Middle frontal gyrus (tissue), 1 donor: Measurements from ENCODE around the gene APH1B.
"Not testable (repeated sequence)": the region's sequence is repeated elsewhere in the genome, so short reads cannot be mapped to it uniquely, and the experiment has no call there.

ENCODE experiments used
- DNase-seq: peaks from one replicate; pipeline ENCODE4 v3.0.0-alpha.2; 2015; ENCODE audit warnings: low spot score; ENCODE audit errors: extremely low spot score

Gene APH1B

DNA sequence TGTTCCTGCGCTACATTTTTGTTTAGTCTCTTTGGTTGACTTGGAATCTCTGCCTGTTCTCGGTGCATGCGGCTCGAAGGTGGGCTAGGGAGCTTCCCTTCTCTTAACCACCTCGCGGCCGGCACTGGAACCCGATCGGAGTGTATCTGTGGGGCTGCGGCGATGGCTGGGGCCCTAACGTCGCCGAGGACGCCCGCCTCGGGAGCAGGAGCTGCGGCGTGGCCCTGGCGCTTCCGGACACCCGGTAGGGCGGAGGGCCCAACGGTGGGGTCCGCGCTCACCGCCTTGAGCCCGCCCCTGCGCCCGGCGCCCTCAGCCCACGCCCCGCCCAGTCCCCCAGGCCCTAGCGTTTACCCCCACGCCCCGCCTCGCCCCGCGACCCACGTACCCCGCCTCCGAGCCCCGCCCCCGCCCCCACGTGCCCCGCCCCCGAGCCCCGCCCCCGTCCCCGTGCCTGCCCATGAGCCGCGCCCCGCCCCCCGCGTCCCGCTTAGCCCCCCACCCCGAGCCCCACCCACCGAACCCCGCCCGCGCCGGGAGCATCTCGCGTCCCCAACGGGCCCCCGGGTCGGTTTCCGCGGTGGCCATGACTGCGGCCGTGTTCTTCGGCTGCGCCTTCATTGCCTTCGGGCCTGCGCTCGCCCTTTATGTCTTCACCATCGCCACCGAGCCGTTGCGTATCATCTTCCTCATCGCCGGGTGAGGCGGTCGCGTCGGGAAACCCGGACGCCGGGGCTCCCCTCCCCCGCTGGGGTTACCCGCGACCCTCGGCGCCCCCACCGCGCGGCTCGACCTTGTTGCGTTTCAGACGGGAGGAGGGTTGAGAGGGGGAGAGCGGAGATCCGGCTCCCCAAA lies at the start of gene APH1B:
TSS of gene APH1B (plus strand) at position 568 of the 855 bp plus-strand sequence. CDS start at position 587, 19 bp downstream.
- DNase-seq, result no peak

- no peak for DNase-seq
Measured at GRCh38 chr15:63227689-63228088, 49.7 kb upstream of the APH1B start.

DNA sequence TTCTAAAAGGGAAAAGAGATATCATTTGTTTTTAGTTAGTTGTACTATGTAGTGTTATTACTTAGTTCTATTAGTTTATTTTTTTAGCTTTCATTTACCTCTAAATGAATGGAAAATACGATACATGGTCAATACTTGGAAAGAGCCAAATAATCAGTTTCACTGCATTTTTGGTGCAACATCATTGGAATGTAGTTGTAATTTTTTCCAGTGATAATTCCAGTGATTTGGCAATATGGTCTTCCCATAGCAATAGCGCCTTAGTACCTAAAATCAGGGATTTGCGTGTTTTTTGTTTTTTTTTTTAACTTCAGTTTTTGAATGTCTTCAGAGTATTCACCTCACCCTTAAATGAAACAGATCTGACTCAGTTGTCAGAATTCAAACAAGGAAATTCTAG lies 46.2 kb upstream of the APH1B start:
- no peak for DNase-seq

GRCh38 chr15:63231706-63232105 lies 45.7 kb upstream of the APH1B start:
- DNase-seq, result no peak

- no peak for DNase-seq
Measured at GRCh38 chr15:63232405-63232804, 45.0 kb upstream of the APH1B start.

GRCh38 chr15:63232943-63233342 lies 44.5 kb upstream of the APH1B start:
- no peak for DNase-seq

DNA sequence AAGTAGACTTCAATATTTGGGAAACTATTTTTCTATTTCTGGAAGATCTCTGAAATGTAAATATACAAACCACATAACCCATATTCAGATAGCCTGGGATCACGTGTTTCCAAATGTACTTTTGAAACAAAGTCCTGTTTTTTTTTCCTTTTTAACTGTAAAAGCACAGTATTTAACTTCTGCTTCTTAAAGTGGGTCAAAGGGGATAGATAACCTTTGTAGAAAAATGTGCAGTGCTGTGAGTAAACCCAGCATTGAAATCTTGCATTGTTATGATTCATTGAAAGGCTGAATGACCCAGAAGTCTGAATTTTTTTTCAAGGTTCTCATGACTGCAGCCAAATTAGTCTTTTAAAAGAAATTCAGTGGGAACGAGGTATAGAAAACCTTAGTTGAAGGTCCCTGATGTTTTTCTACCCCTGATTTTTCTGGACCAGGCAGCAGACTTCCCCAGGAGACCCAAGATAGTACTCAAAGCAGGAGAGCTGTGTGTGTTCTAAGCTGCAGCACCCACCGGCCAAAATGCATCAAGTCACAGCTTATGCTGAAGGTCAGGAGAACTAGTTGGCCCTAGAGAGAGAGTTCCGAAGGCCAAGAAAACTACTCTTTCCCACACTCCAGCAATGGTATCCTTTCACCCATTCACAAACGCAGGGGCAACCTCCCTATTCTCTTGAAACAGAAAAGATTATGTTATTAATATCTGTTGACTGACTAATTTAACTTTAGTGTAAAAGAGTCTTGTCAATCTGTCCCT lies 43.6 kb upstream of the APH1B start:
- DNase-seq, result no peak

GRCh38 chr15:63234451-63234870 lies 42.9 kb upstream of the APH1B start:
- no peak for DNase-seq

GRCh38 chr15:63236272-63236671 lies 41.1 kb upstream of the APH1B start:
- DNase-seq, result no peak

- not testable (repeated sequence) for DNase-seq
Measured at GRCh38 chr15:63237086-63237485, 40.3 kb upstream of the APH1B start.

DNA sequence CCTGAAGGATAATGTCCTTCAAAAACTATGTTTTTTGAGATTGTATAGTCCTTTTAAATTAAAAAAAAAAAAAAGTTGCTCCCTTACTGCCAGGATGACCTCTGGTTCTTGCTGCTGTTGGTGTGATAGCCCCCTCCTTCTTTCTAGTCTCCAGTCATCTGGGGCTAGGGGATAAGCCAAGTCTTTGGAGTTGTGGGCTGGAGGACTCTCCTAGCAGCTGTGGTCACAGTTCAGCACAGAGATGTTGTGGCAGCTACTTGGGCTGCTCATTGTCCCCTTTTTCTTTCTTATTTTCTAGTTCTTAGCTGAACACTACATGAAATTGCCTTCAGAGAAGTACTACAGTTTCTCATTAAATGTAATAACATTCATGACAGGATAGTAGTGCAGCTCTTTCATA lies 39.2 kb upstream of the APH1B start:
- DNase-seq, result no peak

DNA sequence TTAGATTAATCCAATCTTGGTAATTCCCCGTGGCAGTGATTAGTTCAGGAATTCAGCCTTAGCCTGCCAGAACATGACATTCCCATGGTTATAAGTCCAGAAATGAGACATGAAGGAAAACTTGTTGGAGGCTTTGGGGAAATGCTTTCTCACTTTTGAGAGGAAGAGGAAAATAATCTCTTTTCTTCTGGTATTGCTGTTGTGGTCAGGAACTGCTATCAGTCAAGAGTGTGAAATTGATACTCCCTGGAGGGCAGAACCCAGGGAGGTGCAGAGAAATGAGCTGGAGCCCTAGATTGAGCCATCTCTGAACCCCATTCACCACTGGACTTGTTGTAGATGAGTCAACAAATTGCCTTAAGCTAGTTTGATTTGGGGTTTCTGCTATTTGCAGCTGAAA lies 38.6 kb upstream of the APH1B start:
- no peak for DNase-seq

- DNase-seq, result no peak
Measured at GRCh38 chr15:63240109-63240508, 37.3 kb upstream of the APH1B start.

DNA sequence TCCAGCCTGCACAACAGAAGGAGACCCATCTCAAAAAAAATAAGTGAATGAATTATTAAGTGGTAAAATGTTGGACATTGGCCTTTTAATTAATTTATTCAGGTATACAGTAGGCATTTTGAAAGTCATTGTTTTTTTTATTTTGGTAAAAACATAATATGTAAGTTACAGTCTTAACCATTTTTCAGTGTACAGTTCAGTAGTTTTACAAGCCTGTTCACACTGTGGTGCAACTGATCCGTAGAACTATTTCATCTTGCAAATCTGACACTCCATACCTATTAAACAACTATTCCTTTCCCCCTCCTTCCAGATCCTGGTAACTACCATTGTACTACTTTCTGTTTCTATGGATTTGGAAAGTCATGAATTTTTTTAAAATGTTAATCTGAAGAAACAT lies 36.1 kb upstream of the APH1B start:
- DNase-seq, result no peak

GRCh38 chr15:63243101-63243500 lies 34.3 kb upstream of the APH1B start:
- DNase-seq, result no peak

DNA sequence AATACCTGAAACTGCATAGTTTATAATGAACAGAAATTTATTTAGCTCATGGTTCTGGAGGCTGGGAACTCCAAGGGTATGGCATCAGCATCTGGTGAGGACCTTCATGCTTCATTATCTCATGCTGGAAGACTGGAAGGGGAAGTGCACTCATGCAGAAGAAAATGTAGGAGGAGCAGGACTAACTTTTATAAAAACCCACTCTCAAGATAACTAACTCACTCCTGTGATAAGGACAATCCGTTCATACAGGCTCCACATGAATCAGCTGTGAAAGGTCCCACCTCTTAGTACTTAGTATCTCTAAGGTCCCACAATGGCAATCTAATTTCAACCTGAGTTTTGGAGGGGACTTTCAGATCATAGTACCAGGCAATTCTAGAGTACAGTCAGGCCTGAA lies 33.6 kb upstream of the APH1B start:
- no peak for DNase-seq

GRCh38 chr15:63244399-63244798 lies 33.0 kb upstream of the APH1B start:
- no peak for DNase-seq

DNA sequence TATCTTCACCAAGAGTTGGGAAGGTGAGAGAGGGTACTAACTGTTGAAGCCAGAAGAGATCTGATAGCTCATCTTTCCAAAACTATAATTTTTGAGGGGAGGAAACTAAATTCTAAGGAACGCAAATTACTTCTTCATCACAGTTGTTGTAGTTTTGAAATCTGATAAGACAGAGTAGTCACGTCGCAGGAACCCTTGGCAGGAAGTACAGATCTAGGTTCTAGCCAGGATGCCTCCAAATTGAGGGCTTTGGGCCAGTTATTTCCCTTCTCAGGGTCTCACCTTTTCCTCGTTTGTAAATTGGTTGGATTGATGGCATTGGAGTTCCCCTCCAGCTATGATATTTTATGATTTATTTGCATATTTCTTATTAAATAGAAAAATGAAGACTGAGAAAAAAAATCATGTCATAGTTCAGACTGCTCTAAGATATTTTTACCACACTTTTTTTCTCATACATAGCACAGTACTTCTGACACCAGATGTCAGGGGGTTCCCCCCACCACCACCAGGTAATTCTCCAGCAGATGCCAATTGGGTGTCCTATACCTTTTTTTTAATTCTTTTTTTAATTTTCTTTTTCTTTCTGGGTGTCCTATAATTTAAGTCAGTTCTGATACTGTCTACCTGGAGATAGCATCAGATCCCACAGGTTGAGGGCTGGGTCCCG lies 32.3 kb upstream of the APH1B start:
- DNase-seq, result no peak

- DNase-seq, result no peak
Measured at GRCh38 chr15:63246691-63247469, 30.5 kb upstream of the APH1B start.

DNA sequence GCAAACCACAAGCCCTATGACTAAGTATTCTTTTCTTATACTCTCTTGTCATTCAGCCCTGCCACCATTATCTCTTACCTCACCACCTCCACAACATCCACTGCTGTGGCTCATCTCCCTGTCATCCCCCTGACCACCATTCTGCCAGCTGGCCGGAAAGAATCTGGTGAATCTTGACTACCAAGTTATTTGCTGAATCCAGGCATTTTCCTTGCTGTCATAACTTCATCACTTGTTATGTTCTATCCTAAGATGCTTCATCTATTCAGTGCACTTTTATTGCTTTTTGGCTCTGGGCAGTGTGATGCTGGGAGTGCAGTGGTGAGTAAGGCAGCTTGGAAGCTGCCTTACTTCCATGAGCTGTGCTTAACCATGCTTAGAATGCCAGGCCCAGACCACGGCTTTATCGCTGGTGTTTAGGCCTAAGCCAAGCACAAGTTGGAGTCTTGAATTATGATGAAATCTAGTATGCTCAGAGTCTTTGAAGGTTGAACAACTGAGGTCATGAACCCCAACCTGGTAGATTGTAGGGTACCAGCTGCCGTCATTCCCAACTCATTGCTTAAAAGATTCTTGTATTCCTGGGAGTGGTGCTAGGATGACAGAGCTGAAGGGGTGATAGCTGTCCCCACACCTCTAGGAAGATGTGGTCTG lies 27.0 kb upstream of the APH1B start:
- no peak for DNase-seq

DNA sequence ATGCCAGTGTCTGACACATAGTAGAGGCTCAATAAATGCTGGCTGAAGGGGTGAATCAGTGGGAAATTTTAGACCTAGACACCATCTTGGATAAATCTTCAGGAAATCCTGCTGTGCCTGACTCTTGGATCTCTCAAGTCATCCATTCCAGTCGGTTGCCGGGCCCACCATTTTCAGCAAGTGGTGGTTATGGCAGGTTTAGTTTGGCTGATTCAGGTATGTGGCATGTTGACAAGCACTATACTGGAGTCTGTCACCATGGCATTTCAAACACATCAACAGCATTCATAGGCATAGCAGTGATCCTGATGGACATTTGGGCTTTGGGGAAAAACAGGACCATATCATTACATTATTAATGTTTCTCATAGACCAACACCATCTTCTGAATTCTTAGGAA lies 25.7 kb upstream of the APH1B start:
- no peak for DNase-seq
